ENCODE data around the gene NR3C2.
A peak's percentile ranks its signal among the peaks of the same experiment; 100 is the strongest.

Gene NR3C2

GRCh38 chr4:148311526-148311925 is 130.7 kb downstream of the NR3C2 start:
- Histone ChIP-seq H2AFZ (ENCODE audit: insufficient read depth, low read length, poor library complexity) (no peak overlapping the region), H3K4me3 (ENCODE audit: low read depth, low read length) (no peak overlapping the region), H4K12ac (ENCODE audit: low read depth, low read length) (no peak overlapping the region), H3K9ac (ENCODE audit: low read length) (no peak overlapping the region), H3K9me3 (ENCODE audit: insufficient read depth, low read depth, low read length) (no peaks in the 10 kb centered on the region), H2AK5ac (ENCODE audit: low read length) (no peak overlapping the region), H3K27ac (ENCODE audit: low read depth, low read length) (no peak overlapping the region), H2BK120ac (ENCODE audit: insufficient read depth, low read length, poor library complexity) (no peak overlapping the region), H3K36me3 (ENCODE audit: control insufficient read depth in 1 of 2, insufficient read depth in 2 of 2, low read length in 2 of 2) (no peaks in the 10 kb centered on the region), H3K79me2 (ENCODE audit: control insufficient read depth, insufficient read depth, low read length, poor library complexity) (no peaks in the 10 kb centered on the region), H3K79me1 (ENCODE audit: low read length) (no peaks in the 10 kb centered on the region), H3K4me2 (ENCODE audit: low read length) (no peak overlapping the region), H3K4me1 (ENCODE audit: control insufficient read depth in 1 of 2, insufficient read depth in 2 of 2, low read length in 2 of 2) (peaks cover 0 to 8% of the 10 kb centered on the region in 2 experiments), H2BK12ac (ENCODE audit: low read length) (no peak overlapping the region), H4K91ac (ENCODE audit: low read depth, low read length) (no peak overlapping the region), H3K18ac (ENCODE audit: low read length) (no peak overlapping the region), H4K8ac (ENCODE audit: low read depth, low read length) (no peak overlapping the region), H3K23ac (ENCODE audit: low read length) (no peak overlapping the region), H3K4ac (ENCODE audit: low read depth, low read length) (no peak overlapping the region), H3K27me3 (ENCODE audit: insufficient read depth, low read length) (no peaks in the 10 kb centered on the region), H3K14ac (ENCODE audit: low read length) (no peak overlapping the region), H2BK5ac (ENCODE audit: low read depth, low read length, poor library complexity) (no peak overlapping the region)
- peak; percentile 31 to 71 for DNase-seq

GRCh38 chr4:148310756-148311155 is 131.5 kb downstream of the NR3C2 start:
- no peak overlapping the region for H2BK5ac ChIP-seq (ENCODE audit: low read depth, low read length, poor library complexity)
- H3K36me3 ChIP-seq (ENCODE audit: control insufficient read depth in 1 of 2, insufficient read depth in 2 of 2, low read length in 2 of 2): no peaks in the 10 kb centered on the region
- no peak overlapping the region for H3K14ac ChIP-seq (ENCODE audit: low read length)
- H3K9me3 ChIP-seq (ENCODE audit: insufficient read depth, low read depth, low read length): no peaks in the 10 kb centered on the region
- no peak overlapping the region for H3K27ac ChIP-seq (ENCODE audit: low read depth, low read length)
- no peak overlapping the region for H2AK5ac ChIP-seq (ENCODE audit: low read length)
- no peak overlapping the region for H4K12ac ChIP-seq (ENCODE audit: low read depth, low read length)
- no peak for DNase-seq
- no peak overlapping the region for H3K4me3 ChIP-seq (ENCODE audit: low read depth, low read length)
- no peak overlapping the region for H3K4ac ChIP-seq (ENCODE audit: low read depth, low read length)
- no peak overlapping the region for H2AFZ ChIP-seq (ENCODE audit: insufficient read depth, low read length, poor library complexity)
- no peak overlapping the region for H3K9ac ChIP-seq (ENCODE audit: low read length)
- no peak overlapping the region for H4K8ac ChIP-seq (ENCODE audit: low read depth, low read length)
- no peak overlapping the region for H3K4me2 ChIP-seq (ENCODE audit: low read length)
- H3K18ac ChIP-seq (ENCODE audit: low read length): no peak overlapping the region
- no peaks in the 10 kb centered on the region for H3K79me1 ChIP-seq (ENCODE audit: low read length)
- H2BK12ac ChIP-seq (ENCODE audit: low read length): no peak overlapping the region
- no peak overlapping the region for H3K23ac ChIP-seq (ENCODE audit: low read length)
- H3K79me2 ChIP-seq (ENCODE audit: control insufficient read depth, insufficient read depth, low read length, poor library complexity): no peaks in the 10 kb centered on the region
- H4K91ac ChIP-seq (ENCODE audit: low read depth, low read length): no peak overlapping the region
- H3K4me1 ChIP-seq (ENCODE audit: control insufficient read depth in 1 of 2, insufficient read depth in 2 of 2, low read length in 2 of 2): peaks cover 0 to 8% of the 10 kb centered on the region in 2 experiments
- H2BK120ac ChIP-seq (ENCODE audit: insufficient read depth, low read length, poor library complexity): no peak overlapping the region
- no CpG with 5 or more reads among the region's 3 CpGs for WGBS (ENCODE audit: extremely low coverage, insufficient coverage, insufficient read length)
- no peaks in the 10 kb centered on the region for H3K27me3 ChIP-seq (ENCODE audit: insufficient read depth, low read length)

DNA sequence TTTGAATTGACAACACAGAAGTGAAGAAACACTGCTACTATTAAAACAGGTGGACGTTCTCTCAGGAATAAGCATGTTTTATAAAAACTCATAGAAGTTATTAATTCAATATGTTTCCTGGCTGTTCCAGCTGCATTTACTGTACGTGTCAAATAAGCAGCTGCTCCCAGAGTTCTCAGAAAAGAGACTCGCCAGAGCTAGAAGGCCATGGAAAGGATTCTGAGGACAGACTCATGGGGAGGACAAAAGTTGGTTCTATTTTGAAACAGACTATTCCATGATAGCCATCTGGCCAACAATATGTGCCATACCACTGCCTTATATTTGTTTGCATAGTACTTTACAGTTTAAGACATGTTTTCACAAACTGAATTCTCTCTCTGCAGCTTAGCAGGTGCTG is 136.5 kb downstream of the NR3C2 start:
- H3K79me2 ChIP-seq (ENCODE audit: control insufficient read depth, insufficient read depth, low read length, poor library complexity): no peaks in the 10 kb centered on the region
- H3K36me3 ChIP-seq (ENCODE audit: control insufficient read depth in 1 of 2, insufficient read depth in 2 of 2, low read length in 2 of 2): no peaks in the 10 kb centered on the region
- no peak overlapping the region for H2BK120ac ChIP-seq (ENCODE audit: insufficient read depth, low read length, poor library complexity)
- no peak overlapping the region for H3K27ac ChIP-seq (ENCODE audit: low read depth, low read length)
- H3K9me3 ChIP-seq (ENCODE audit: insufficient read depth, low read depth, low read length): peaks cover 2% of the 10 kb centered on the region
- H4K91ac ChIP-seq (ENCODE audit: low read depth, low read length): no peak overlapping the region
- H2AK5ac ChIP-seq (ENCODE audit: low read length): no peak overlapping the region
- no peak for DNase-seq
- no peak overlapping the region for H2BK12ac ChIP-seq (ENCODE audit: low read length)
- no peak overlapping the region for H4K8ac ChIP-seq (ENCODE audit: low read depth, low read length)
- no peaks in the 10 kb centered on the region for H3K27me3 ChIP-seq (ENCODE audit: insufficient read depth, low read length)
- no peak overlapping the region for H3K9ac ChIP-seq (ENCODE audit: low read length)
- H3K23ac ChIP-seq (ENCODE audit: low read length): no peak overlapping the region
- no peak overlapping the region for H2AFZ ChIP-seq (ENCODE audit: insufficient read depth, low read length, poor library complexity)
- no peak overlapping the region for H4K12ac ChIP-seq (ENCODE audit: low read depth, low read length)
- no peaks in the 10 kb centered on the region for H3K4me1 ChIP-seq (ENCODE audit: control insufficient read depth in 1 of 2, insufficient read depth in 2 of 2, low read length in 2 of 2)
- no peak overlapping the region for H3K18ac ChIP-seq (ENCODE audit: low read length)
- H3K4me3 ChIP-seq (ENCODE audit: low read depth, low read length): no peak overlapping the region
- no CpG with 5 or more reads among the region's 3 CpGs for WGBS (ENCODE audit: extremely low coverage, insufficient coverage, insufficient read length)
- no peak overlapping the region for H2BK5ac ChIP-seq (ENCODE audit: low read depth, low read length, poor library complexity)
- no peak overlapping the region for H3K14ac ChIP-seq (ENCODE audit: low read length)
- H3K4ac ChIP-seq (ENCODE audit: low read depth, low read length): no peak overlapping the region
- no peak overlapping the region for H3K4me2 ChIP-seq (ENCODE audit: low read length)
- no peaks in the 10 kb centered on the region for H3K79me1 ChIP-seq (ENCODE audit: low read length)

GRCh38 chr4:148302416-148302815 is 139.8 kb downstream of the NR3C2 start:
- Histone ChIP-seq H3K4me1 (ENCODE audit: control insufficient read depth in 1 of 2, insufficient read depth in 2 of 2, low read length in 2 of 2) (no peaks in the 10 kb centered on the region), H2BK5ac (ENCODE audit: low read depth, low read length, poor library complexity) (no peak overlapping the region), H3K27ac (ENCODE audit: low read depth, low read length) (no peak overlapping the region), H4K12ac (ENCODE audit: low read depth, low read length) (no peak overlapping the region), H3K36me3 (ENCODE audit: control insufficient read depth in 1 of 2, insufficient read depth in 2 of 2, low read length in 2 of 2) (no peaks in the 10 kb centered on the region), H3K14ac (ENCODE audit: low read length) (no peak overlapping the region), H3K4me2 (ENCODE audit: low read length) (no peak overlapping the region), H3K23ac (ENCODE audit: low read length) (no peak overlapping the region), H3K4ac (ENCODE audit: low read depth, low read length) (no peak overlapping the region), H2AFZ (ENCODE audit: insufficient read depth, low read length, poor library complexity) (no peak overlapping the region), H4K91ac (ENCODE audit: low read depth, low read length) (no peak overlapping the region), H3K9ac (ENCODE audit: low read length) (no peak overlapping the region), H2BK120ac (ENCODE audit: insufficient read depth, low read length, poor library complexity) (no peak overlapping the region), H3K79me1 (ENCODE audit: low read length) (no peaks in the 10 kb centered on the region), H4K8ac (ENCODE audit: low read depth, low read length) (no peak overlapping the region), H3K27me3 (ENCODE audit: insufficient read depth, low read length) (no peaks in the 10 kb centered on the region), H2AK5ac (ENCODE audit: low read length) (no peak overlapping the region), H3K9me3 (ENCODE audit: insufficient read depth, low read depth, low read length) (peaks cover 8% of the 10 kb centered on the region), H3K18ac (ENCODE audit: low read length) (no peak overlapping the region), H3K79me2 (ENCODE audit: control insufficient read depth, insufficient read depth, low read length, poor library complexity) (no peaks in the 10 kb centered on the region), H3K4me3 (ENCODE audit: low read depth, low read length) (no peak overlapping the region), H2BK12ac (ENCODE audit: low read length) (no peak overlapping the region)
- no CpG with 5 or more reads among the region's 1 CpG for WGBS (ENCODE audit: extremely low coverage, insufficient coverage, insufficient read length)
- peak; percentile 35 to 97 for DNase-seq
